Umbilical cord (tissue), 2 donors: ENCODE measurements around the gene BMP8B. TPM values are rescaled to one million over a fixed set of nuclear protein-coding genes. Genes with fewer than 3 reads are reported as not detected.

Experiments
- DNase-seq: peaks from one replicate; pipeline ENCODE4 v3.0.0-alpha.2; 2015; ENCODE audit warnings: low spot score
- total RNA-seq: library from RNA; depleted of rRNA; stranded (reverse); fragments of >200 nt; gene quantifications from one replicate; pipeline ENCODE4 v1.2.3, GENCODE V29; 2014; ENCODE audit warnings: low replicate concordance; ENCODE audit not compliant: insufficient read depth

BMP8B gene
- total RNA-seq, 1 donor from 2014 or later = 0.48 TPM

DNA sequence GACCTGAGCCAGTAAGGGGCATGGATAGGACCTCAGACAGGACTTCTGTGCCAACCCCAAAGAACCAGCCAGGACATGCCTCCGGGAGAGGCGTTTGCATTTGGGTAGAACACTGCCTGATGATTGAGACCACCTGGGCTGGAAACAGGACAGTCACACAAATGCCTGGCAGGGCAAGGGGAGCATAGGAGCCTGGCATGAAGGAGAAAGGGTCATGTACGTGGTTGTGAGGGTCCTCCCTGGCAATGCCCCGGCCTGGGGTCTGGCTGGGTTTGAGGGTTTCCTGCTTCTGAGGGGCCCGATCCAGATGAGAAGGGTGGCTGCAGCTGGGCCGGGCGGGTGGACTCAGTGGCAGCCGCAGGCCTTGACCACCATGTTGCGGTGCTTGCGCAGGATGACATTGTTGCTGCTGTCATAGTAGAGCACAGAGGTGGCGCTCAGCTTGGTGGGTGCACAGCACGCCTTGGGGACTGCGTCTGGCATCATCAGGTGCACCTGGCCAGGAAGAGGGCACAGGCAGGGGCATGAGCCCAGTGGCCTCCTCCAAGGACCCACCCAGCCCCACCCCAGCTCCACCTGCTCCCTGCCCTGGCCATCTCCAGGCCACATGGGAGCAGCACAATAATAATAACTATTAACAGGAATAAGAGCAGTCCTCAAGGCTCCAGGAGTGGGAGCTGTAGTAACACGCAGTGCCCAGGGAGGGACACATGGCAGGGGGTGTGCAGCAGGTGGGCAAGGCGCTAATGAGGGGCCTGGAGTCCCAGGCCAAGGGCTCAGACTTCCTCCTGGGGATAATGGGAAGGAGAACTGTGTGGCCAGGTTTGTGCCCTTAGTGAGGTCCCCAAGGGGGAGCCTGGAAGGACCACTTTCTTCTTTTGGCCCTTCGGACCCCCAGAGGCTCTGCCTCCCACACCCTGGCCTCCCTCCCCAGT is 28.3 kb downstream of the BMP8B start:
- no peak for DNase-seq

DNA sequence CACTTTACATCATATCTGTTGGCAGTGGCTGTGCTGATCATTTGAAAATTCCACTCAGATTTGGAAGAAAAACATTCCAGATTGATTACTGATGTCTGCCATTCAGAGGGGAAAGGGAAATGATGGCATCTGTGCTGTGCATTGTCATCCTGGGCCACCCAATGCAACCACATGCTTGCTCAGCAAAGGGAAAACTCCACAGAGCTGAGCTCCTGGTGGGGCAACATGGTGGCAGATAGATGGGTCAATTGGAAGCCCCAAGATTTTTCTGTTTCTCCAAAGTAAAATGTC is 29.3 kb downstream of the BMP8B start:
- DNase-seq = no peak

DNA sequence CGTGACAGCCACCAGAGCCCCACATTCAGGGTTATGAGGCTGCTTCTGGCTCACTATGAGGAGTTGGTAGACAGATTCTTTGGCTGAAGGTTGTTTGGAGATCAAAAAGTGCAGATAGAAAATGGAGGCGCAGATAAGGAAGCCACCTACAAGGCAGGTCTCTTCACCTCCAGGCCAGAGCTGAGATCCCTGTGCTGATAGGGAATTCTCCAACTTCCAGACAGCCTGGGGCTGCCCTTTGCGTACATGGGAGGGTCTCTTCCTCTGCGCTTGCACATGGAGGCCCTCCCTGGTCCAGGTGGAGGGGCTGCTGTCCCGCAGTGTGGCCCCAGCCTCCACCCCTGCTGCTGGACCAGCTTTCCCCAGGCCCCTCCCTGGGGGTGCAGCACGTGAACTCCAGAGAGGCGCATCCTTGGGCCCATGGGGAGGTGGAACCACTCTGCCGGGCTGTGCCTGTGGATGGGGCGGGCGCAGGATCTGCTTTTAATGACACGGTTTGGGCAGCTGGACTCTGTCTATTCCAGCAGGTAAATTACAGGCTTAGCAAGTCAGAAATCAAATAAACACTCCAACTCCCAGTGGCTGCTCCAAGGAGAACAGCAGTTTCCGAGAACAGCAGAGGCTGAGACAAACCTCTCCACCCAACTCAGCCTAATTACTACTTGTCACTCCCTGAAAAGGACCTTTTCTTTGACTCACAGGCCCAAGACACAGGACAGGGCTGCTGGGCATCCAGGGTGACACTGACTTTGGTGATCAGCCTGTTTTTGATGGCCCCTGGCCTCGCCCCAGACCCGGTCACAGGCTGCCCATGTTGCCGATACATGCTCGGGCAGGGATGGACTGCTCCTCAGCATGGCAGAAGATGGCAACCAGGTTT is 29.9 kb downstream of the BMP8B start:
- no peak for DNase-seq

- no peak for DNase-seq
Observed at GRCh38 chr1:39757501-39757900, 31.2 kb downstream of the BMP8B start.

DNA sequence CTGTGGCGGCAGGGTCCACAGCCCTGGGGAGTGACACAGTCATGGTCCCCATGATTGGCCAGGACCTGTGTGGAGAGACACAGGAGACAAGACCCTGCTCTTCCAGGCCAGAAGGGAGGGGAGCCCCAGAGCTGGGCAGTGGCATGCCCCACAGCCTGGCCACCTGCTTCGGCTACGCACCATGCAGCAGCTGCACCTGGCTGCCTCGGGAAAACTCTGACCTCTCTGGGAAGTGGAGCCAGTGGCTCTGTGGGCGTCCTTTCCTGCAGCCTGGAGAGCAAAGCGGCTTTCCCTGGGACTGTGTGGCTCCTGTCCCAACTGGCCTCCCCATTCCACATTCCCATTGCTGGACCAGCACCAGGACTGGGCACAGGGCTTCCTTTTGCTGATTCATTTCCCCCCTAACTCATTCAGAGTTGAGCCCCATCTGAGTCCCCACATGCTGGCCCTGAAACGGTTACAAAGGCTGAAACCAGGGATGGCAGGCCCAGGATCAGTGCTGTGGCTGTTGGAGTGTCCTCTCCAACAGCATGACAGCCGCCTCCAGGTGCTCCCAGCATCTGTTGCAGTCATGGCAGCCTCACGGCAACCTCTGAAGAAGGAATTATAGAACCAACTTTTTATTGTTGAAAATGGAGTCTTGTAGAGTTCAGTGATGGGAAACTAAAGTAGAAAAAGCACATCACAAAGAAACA is 32.6 kb downstream of the BMP8B start:
- no peak for DNase-seq

- no peak for DNase-seq
Observed at GRCh38 chr1:39754906-39755504, 33.7 kb downstream of the BMP8B start.

GRCh38 chr1:39754026-39754570 is 34.6 kb downstream of the BMP8B start:
- peak; percentile 29 for DNase-seq

GRCh38 chr1:39753132-39754025 is 35.3 kb downstream of the BMP8B start:
- DNase-seq = no peak

DNA sequence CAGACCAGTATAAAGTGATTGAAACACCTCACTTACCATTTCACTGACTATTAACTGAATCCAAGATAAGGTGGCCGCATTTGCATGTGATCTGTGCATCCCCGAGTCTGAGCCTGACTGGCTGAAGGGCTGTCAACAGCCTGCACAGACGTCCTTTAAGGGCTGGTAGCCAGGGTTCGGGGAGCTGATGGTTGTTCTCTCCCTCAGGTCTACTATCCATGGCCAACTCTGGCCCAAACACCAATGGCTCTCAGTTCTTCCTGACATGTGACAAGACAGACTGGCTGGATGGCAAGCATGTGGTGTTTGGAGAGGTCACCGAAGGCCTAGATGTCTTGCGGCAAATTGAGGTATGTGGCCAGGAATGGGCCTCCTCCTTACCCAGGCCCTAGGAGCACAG is 36.0 kb downstream of the BMP8B start:
- no peak for DNase-seq

DNA sequence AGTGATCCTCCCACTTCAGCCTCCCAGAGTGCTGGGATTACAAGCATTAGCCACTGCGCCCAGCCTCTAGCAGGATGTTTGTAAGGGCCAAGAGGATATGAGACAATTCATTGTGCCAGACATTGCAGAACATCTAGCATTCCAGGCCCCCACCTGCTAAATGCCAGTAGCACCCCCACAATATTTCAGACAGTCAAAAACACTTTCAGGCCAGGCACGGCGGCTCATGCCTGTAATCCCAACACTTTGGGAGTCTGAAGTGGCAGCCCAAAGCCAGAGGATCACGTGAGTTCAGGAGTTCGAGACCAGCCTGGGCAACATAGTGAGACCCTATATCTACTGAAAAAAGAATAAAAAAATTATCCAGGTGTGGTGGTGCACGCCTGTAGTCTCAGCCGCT is 37.1 kb downstream of the BMP8B start:
- DNase-seq = no peak

DNA sequence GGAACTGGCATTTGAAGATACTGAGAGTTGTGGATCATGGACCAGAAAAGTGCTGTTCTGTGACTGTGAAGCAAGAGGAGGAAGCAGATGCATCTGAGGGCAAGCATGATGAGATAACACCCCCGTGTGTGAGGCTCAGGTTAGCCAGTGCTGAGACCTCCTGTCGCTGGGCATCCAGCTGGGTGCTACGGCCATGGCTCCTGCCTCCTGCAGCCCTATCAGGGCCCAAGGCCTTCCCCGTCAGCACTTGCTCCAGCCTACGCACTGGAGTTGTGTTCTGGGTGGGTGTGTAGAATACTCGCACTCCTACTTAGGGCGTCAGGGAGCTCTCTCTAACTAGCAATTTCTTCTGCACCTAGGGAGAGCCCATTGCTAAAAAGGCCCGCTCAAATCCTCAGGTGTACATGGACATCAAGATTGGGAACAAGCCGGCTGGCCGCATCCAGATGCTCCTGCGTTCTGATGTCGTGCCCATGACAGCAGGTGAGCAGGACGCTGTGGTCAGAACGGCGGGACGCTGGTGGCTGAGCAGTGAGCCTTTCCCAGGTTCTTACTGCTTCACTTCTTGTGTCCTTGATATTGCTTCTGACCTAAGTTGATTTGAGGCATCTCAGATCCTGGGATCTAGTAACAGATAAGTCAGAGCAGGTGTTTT is 43.5 kb downstream of the BMP8B start:
- no peak for DNase-seq

DNA sequence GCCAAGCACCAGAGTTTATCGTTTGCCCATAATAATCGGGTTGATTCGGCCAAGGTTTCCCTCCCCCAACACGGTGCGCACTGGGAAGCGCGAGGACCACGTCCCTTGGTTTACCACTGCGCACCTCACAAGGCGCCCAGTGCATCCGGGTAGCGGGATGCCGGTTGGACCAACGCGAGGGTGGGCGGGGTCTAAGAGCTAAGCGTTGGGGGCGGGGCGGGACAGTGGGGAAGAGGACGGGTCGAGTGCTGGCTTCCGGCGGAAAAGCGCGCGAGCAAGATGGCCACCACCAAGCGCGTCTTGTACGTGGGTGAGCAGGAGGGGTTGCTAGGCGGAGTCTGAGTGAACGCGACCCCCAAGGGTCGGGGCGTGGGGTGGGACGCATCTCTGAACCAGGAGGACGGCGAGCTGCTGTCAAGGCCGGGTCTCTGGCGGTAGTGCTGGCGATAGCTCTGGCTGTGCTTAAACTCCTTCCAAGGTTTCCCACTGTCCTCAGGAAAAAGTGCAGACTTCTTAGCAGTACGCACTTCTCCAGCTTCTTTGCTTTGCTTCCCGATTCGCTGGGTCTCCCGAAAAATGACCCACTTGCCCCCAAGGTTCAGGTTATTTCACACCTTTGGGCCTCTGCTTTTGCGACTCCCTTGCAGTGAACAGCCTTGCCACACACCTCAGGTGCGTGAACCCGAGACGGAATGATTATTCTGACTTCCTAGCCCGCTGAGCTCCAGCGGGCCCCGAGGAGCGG is 49.9 kb downstream of the BMP8B start, which contains the start of gene PPIE:
PPIE (plus strand) TSS at position 261 of the 745 bp plus-strand sequence; CDS start at position 280, 19 bp downstream.
- peak; percentile 95 for DNase-seq

GRCh38 chr1:39737546-39738169 is 51.0 kb downstream of the BMP8B start:
- no peak for DNase-seq

GRCh38 chr1:39735731-39736130 is 52.9 kb downstream of the BMP8B start:
- DNase-seq = no peak

DNA sequence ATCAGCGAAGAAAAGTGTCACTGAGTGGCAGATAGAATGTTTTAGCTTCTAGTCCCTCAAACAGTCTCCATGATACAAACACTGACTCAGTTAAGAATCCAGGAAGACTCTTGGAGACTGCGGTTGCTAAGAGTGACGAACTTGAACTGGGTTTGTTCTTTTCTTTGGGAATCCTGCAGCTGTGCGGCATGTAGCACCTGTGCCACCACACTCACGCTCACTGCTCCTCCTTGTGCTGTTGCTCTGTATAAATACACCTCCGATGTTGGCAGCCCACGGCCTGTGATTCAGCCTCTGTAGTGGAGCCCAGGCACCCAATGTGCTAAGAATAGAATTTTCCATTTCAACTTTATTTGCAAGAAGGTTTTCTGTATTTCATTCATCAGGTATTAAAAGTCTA is 55.5 kb downstream of the BMP8B start:
- DNase-seq = no peak

DNA sequence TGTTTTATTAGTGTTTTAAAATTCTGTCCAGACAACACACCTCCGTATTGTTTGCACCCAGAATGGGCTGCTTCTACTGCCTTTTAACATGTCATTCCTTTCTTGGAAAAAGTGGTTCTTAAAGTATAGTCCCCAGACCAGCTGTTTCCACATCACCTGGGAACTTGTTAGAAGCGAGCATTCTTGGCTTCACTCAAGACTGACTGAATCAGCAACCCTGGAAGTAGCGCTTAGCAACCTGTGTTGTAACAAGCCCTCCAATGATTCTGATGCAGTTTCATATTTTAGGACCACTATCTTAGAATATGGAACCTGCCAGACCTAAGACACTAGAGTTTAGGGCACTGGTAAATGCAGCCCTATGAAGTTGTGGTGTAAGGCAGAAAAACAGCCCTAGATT is 55.9 kb downstream of the BMP8B start:
- no peak for DNase-seq

- no peak for DNase-seq
Observed at GRCh38 chr1:39729842-39730241, 58.8 kb downstream of the BMP8B start.

- no peak for DNase-seq
Observed at GRCh38 chr1:39729030-39729429, 59.6 kb downstream of the BMP8B start.

GRCh38 chr1:39727932-39728317 is 60.7 kb downstream of the BMP8B start:
- DNase-seq = no peak
